Inflammatory macrophage (primary cell): ENCODE results near the gene INPP4B.

ENCODE experiments used
- DNase-seq, 2 donors: peaks; one replicate each; pipeline ENCODE4 v3.0.0-alpha.2; 2020 to 2022
- total RNA-seq, 18 experiments: gene quantifications; one replicate each; lab custom pipeline; 2026; ENCODE audit warnings: mixed read lengths in 6 of 18, inconsistent platforms in 2 of 18; lab: John Stamatoyannopoulos, UW

The INPP4B gene
- total RNA-seq: 0 to 1.4 (median 0.20) reads per million in 18 experiments

GRCh38 chr4:142846108-142846728, at the start of gene INPP4B:
Gene INPP4B, minus strand, starts transcription at chr4:142846301.
- DNase-seq: peak in 1 of 2 donors; percentile 14

- DNase-seq: no peak
These were observed 46.9 kb upstream of the INPP4B start for GRCh38 chr4:142893012-142893411.

GRCh38 chr4:142886566-142886965, 40.5 kb upstream of the INPP4B start:
- DNase-seq: no peak

- peak in 1 of 2 donors; percentile 17 for DNase-seq
These were observed 37.1 kb upstream of the INPP4B start for GRCh38 chr4:142883040-142883832.

- no peak for DNase-seq
These were observed 36.1 kb upstream of the INPP4B start for GRCh38 chr4:142882159-142882558.

GRCh38 chr4:142881331-142881730, 35.2 kb upstream of the INPP4B start:
- DNase-seq: no peak

GRCh38 chr4:142875117-142875516, 29.0 kb upstream of the INPP4B start:
- no peak for DNase-seq

- DNase-seq: no peak
These were observed 28.6 kb upstream of the INPP4B start for GRCh38 chr4:142874684-142875083.

GRCh38 chr4:142866685-142867084, 20.6 kb upstream of the INPP4B start:
- DNase-seq: no peak

- DNase-seq: no peak
These were observed 15.2 kb upstream of the INPP4B start for GRCh38 chr4:142861351-142861750.

GRCh38 chr4:142858965-142859364, 12.9 kb upstream of the INPP4B start:
- no peak for DNase-seq

- DNase-seq: no peak
These were observed 12.3 kb upstream of the INPP4B start for GRCh38 chr4:142858446-142858845.

- no peak for DNase-seq
These were observed 10.5 kb upstream of the INPP4B start for GRCh38 chr4:142856576-142856975.

GRCh38 chr4:142850478-142850877, 4.4 kb upstream of the INPP4B start:
- DNase-seq: no peak

GRCh38 chr4:142846729-142847596, 862 bp upstream of the INPP4B start:
- DNase-seq: no peak

GRCh38 chr4:142845293-142846107, 601 bp downstream of the INPP4B start:
- DNase-seq: no peak

GRCh38 chr4:142844782-142845181, 1.3 kb downstream of the INPP4B start:
- DNase-seq: no peak

- peak; percentile 30 to 42 for DNase-seq
These were observed 5.5 kb downstream of the INPP4B start for GRCh38 chr4:142840516-142841123.

GRCh38 chr4:142838778-142839177, 7.3 kb downstream of the INPP4B start:
- no peak for DNase-seq

GRCh38 chr4:142832022-142832421, 14.1 kb downstream of the INPP4B start:
- no peak for DNase-seq

- no peak for DNase-seq
These were observed 19.4 kb downstream of the INPP4B start for GRCh38 chr4:142826503-142827241.
